WTC11 (cell line): Measurements from ENCODE around the gene POMT1. TPM values are rescaled to one million over a fixed set of nuclear protein-coding genes. Genes with fewer than 3 reads are reported as not detected.

ENCODE experiments used
- ATAC-seq: fragments of 200-7000 bp; cut with Tn5 transposase; 2 replicates; pipeline ENCODE4 v1.10.0; 2021; ENCODE audit warnings: mild to moderate bottlenecking, moderate library complexity
- CTCF ChIA-PET: fragments of 300-600 bp; sonication (Branson Sonifier 250); formaldehyde crosslinking; loops from one replicate; lab custom pipeline; 2021; ENCODE audit warnings: antibody characterized with exemption; lab: Charles Lee
- POLR2A ChIA-PET: fragments of 350-600 bp; sonication (Branson Sonifier 250); formaldehyde crosslinking; loops from one replicate; lab custom pipeline; 2021; ENCODE audit warnings: antibody characterized with exemption; lab: Charles Lee
- DNase-seq: peaks from one replicate; pipeline ENCODE4 v3.0.0; 2021; ENCODE audit warnings: low spot score
- H3K27ac Mint-ChIP-seq: 2 replicates; pipeline ENCODE4 v1.8.0; 2021; ENCODE audit warnings: mixed read lengths
- H3K27me3 Mint-ChIP-seq: 2 replicates; pipeline ENCODE4 v1.8.0; 2021; ENCODE audit warnings: low read depth, mild to moderate bottlenecking, moderate library complexity, mixed read lengths
- H3K36me3 Mint-ChIP-seq: 2 replicates; pipeline ENCODE4 v1.8.0; 2021; ENCODE audit warnings: mixed read lengths
- H3K4me1 Mint-ChIP-seq: 2 replicates; pipeline ENCODE4 v1.8.0; 2022; ENCODE audit warnings: mixed read lengths
- H3K4me3 Mint-ChIP-seq: 2 replicates; pipeline ENCODE4 v1.8.0; 2021; ENCODE audit warnings: mild to moderate bottlenecking, moderate library complexity, mixed read lengths
- H3K9me3 Mint-ChIP-seq: 2 replicates; pipeline ENCODE4 v1.8.0; 2021; ENCODE audit warnings: mixed read lengths
- ATF6 ChIP-seq: sonication (generic); formaldehyde crosslinking; IDR thresholded peaks from 2 replicates; pipeline ENCODE4 v1.8.1; 2023; ENCODE audit warnings: mild to moderate bottlenecking, missing genetic modification reagents
- CBFB ChIP-seq: sonication (generic); formaldehyde crosslinking; IDR thresholded peaks from 2 replicates; pipeline ENCODE4 v1.8.1; 2022; ENCODE audit warnings: mild to moderate bottlenecking, low read depth, missing genetic modification reagents
- ESRRA ChIP-seq: sonication (generic); formaldehyde crosslinking; IDR thresholded peaks from 2 replicates; pipeline ENCODE4 v1.8.1; 2022; ENCODE audit warnings: mild to moderate bottlenecking, missing genetic modification reagents, borderline replicate concordance
- FOXP1 ChIP-seq: sonication (generic); formaldehyde crosslinking; IDR thresholded peaks from 2 replicates; pipeline ENCODE4 v1.8.0; 2022; ENCODE audit warnings: missing genetic modification reagents, mild to moderate bottlenecking, moderate library complexity, borderline replicate concordance
- GRHL2 ChIP-seq: fragments of 250-450 bp; sonication (Bioruptor Pico); IDR thresholded peaks from 2 replicates; pipeline ENCODE4 v1.8.0; 2022; ENCODE audit warnings: mild to moderate bottlenecking, moderate library complexity; ENCODE audit not compliant: insufficient replicate concordance, severe bottlenecking
- GTF2I ChIP-seq: fragments of 250-450 bp; sonication (Bioruptor Pico); conservative IDR thresholded peaks from 2 replicates; pipeline ENCODE4 v1.4.0; 2021; ENCODE audit warnings: mild to moderate bottlenecking
- HMGXB4 ChIP-seq: sonication (generic); formaldehyde crosslinking; IDR thresholded peaks from 2 replicates; pipeline ENCODE4 v1.8.1; 2023; ENCODE audit warnings: mild to moderate bottlenecking, moderate library complexity, missing genetic modification reagents
- JUN ChIP-seq: sonication (generic); formaldehyde crosslinking; IDR thresholded peaks from 2 replicates; pipeline ENCODE4 v1.8.0; 2023; ENCODE audit warnings: mild to moderate bottlenecking, missing genetic modification reagents
- MXD4 ChIP-seq: fragments of 250-450 bp; sonication (Bioruptor Pico); IDR thresholded peaks from 2 replicates; pipeline ENCODE4 v1.8.0; 2021; ENCODE audit warnings: mild to moderate bottlenecking, moderate library complexity, borderline replicate concordance
- NR1H2 ChIP-seq: sonication (generic); formaldehyde crosslinking; IDR thresholded peaks from 2 replicates; pipeline ENCODE4 v1.9.0; 2021; ENCODE audit warnings: mild to moderate bottlenecking, moderate library complexity, missing genetic modification reagents
- NR2C2 ChIP-seq: sonication (generic); formaldehyde crosslinking; IDR thresholded peaks from 2 replicates; pipeline ENCODE4 v1.8.0; 2022; ENCODE audit warnings: mild to moderate bottlenecking, missing genetic modification reagents
- OVOL2 ChIP-seq: fragments of 250-450 bp; sonication (Bioruptor Pico); IDR thresholded peaks from 2 replicates; pipeline ENCODE4 v1.9.0; 2021; ENCODE audit warnings: mild to moderate bottlenecking, borderline replicate concordance
- RORB ChIP-seq: fragments of 250-450 bp; sonication (Bioruptor Pico); IDR thresholded peaks from 2 replicates; pipeline ENCODE4 v1.9.0; 2021; ENCODE audit warnings: mild to moderate bottlenecking
- SP1 ChIP-seq: sonication (generic); formaldehyde crosslinking; conservative IDR thresholded peaks from 2 replicates; pipeline ENCODE4 v1.8.1; 2022; ENCODE audit warnings: missing genetic modification reagents
- ZNF138 ChIP-seq: sonication (generic); formaldehyde crosslinking; conservative IDR thresholded peaks from 2 replicates; pipeline ENCODE4 v1.8.1; 2022; ENCODE audit warnings: mild to moderate bottlenecking, moderate library complexity, missing genetic modification reagents
- ZNF317 ChIP-seq: sonication (generic); formaldehyde crosslinking; IDR thresholded peaks from 2 replicates; pipeline ENCODE4 v1.8.1; 2023; ENCODE audit warnings: low read depth, mild to moderate bottlenecking, moderate library complexity, missing genetic modification reagents, borderline replicate concordance
- ZNF512 ChIP-seq: sonication (generic); formaldehyde crosslinking; IDR thresholded peaks from 2 replicates; pipeline ENCODE4 v1.8.1; 2022; ENCODE audit warnings: missing genetic modification reagents, borderline replicate concordance
- ZSCAN18 ChIP-seq: fragments of 250-450 bp; sonication (Bioruptor Pico); IDR thresholded peaks from 2 replicates; pipeline ENCODE4 v2.1.2; 2022; ENCODE audit warnings: mild to moderate bottlenecking, moderate library complexity
- total RNA-seq: library from RNA; stranded (reverse); gene quantifications from 3 replicates; pipeline ENCODE4 v1.2.3, GENCODE V29; 2021
- TF ChIP-seq, protein P1 (sequence below): fragments of 250-450 bp; sonication (Bioruptor Pico); IDR thresholded peaks from 2 replicates; pipeline ENCODE4 v1.9.0; 2021; ENCODE audit warnings: mild to moderate bottlenecking, borderline replicate concordance
- TF ChIP-seq, protein P2 (sequence below): fragments of 250-450 bp; sonication (Bioruptor Pico); IDR thresholded peaks from 2 replicates; pipeline ENCODE4 v1.9.0; 2021; ENCODE audit warnings: mild to moderate bottlenecking
- TF ChIP-seq, protein P3 (sequence below): sonication (generic); formaldehyde crosslinking; conservative IDR thresholded peaks from 2 replicates; pipeline ENCODE4 v1.8.1; 2023; ENCODE audit warnings: mild to moderate bottlenecking, low read depth, missing genetic modification reagents, moderate library complexity

Gene POMT1
- total RNA-seq, 1 experiment from 2014 or later: 36.2 TPM

DNA sequence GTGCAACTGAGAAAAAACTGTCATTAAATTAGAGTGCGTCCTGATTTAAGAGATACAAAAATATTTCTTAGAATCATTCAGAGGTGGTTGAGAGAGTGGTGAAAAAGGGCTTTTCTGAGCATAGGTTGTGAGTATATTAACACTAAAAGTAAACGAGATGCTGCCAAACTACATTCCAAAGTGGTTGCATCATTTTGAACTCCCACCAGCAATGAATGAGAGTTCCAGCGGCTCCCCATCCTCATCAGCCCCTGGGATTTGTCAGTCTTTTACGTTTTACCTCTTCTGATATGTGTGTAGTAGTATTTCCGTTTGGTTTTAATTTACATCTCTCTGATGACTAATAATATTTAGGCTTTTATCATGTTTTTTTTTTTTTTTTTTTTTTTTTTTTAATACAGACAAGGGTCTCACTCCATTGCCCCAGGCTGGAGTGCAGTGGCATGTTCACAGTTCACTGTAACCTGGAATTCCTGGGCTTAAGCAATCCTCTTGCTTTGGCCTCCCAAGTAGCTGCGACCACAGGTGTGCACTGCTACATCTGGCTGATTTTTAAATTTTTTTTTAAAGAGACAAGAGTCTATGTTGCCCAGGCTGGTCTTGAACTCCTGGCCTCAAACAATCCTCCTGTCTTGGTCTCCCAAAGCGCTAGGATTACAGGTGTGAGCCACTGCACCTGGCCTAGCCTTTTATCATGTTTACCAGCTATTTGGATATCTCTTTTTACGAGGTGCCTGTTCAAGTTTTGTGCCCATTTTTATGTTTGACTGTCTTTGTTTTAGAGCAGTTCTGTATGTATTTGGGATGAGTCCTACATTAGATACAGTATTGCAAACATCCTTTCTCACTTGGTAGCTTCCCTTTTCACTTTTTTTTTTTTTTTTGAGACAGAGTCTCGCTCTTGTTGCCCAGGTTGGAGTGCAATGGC lies 59.6 kb downstream of the POMT1 start (continued):
- TF ChIP-seq ZNF138 (CRISPR knock-in tag): no peak
- no peak for TF ChIP-seq ESRRA
- TF ChIP-seq GTF2I: no peak
- TF ChIP-seq ZNF317 (CRISPR knock-in tag): peak; percentile 90
- TF ChIP-seq CBFB: no peak
- no peak for TF ChIP-seq GRHL2
- no peak for TF ChIP-seq NR2C2
- TF ChIP-seq OVOL2: no peak
- TF ChIP-seq MXD4 (CRISPR knock-in tag): no peak
- TF ChIP-seq JUN: no peak
- TF ChIP-seq, protein P1, sequence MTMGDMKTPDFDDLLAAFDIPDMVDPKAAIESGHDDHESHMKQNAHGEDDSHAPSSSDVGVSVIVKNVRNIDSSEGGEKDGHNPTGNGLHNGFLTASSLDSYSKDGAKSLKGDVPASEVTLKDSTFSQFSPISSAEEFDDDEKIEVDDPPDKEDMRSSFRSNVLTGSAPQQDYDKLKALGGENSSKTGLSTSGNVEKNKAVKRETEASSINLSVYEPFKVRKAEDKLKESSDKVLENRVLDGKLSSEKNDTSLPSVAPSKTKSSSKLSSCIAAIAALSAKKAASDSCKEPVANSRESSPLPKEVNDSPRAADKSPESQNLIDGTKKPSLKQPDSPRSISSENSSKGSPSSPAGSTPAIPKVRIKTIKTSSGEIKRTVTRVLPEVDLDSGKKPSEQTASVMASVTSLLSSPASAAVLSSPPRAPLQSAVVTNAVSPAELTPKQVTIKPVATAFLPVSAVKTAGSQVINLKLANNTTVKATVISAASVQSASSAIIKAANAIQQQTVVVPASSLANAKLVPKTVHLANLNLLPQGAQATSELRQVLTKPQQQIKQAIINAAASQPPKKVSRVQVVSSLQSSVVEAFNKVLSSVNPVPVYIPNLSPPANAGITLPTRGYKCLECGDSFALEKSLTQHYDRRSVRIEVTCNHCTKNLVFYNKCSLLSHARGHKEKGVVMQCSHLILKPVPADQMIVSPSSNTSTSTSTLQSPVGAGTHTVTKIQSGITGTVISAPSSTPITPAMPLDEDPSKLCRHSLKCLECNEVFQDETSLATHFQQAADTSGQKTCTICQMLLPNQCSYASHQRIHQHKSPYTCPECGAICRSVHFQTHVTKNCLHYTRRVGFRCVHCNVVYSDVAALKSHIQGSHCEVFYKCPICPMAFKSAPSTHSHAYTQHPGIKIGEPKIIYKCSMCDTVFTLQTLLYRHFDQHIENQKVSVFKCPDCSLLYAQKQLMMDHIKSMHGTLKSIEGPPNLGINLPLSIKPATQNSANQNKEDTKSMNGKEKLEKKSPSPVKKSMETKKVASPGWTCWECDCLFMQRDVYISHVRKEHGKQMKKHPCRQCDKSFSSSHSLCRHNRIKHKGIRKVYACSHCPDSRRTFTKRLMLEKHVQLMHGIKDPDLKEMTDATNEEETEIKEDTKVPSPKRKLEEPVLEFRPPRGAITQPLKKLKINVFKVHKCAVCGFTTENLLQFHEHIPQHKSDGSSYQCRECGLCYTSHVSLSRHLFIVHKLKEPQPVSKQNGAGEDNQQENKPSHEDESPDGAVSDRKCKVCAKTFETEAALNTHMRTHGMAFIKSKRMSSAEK (CRISPR knock-in tag): no peak

GRCh38 chr9:131565369-131565768 lies 62.7 kb downstream of the POMT1 start:
- Mint-ChIP-seq H3K4me3 (no peak overlapping the region), H3K9me3 (peaks cover 38% of the 10 kb centered on the region), H3K36me3 (peaks cover 11% of the 10 kb centered on the region), H3K4me1 (peaks cover 7% of the 10 kb centered on the region), H3K27me3 (peaks cover 9% of the 10 kb centered on the region), H3K27ac (no peak overlapping the region)
- ChIA-PET CTCF (no interaction called here), POLR2A (no interaction called here)
- DNase-seq: no peak
- ATAC-seq: no peak
- TF ChIP-seq, protein P2, sequence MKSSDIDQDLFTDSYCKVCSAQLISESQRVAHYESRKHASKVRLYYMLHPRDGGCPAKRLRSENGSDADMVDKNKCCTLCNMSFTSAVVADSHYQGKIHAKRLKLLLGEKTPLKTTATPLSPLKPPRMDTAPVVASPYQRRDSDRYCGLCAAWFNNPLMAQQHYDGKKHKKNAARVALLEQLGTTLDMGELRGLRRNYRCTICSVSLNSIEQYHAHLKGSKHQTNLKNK: no peak
- TF ChIP-seq FOXP1 (CRISPR knock-in tag): no peak
- TF ChIP-seq ZSCAN18: no peak
- no peak for TF ChIP-seq ATF6 (CRISPR knock-in tag)
- TF ChIP-seq ZNF317 (CRISPR knock-in tag): no peak
- TF ChIP-seq ESRRA: no peak
- TF ChIP-seq CBFB: no peak
- TF ChIP-seq ZNF512 (CRISPR knock-in tag): no peak
- TF ChIP-seq, protein P3, sequence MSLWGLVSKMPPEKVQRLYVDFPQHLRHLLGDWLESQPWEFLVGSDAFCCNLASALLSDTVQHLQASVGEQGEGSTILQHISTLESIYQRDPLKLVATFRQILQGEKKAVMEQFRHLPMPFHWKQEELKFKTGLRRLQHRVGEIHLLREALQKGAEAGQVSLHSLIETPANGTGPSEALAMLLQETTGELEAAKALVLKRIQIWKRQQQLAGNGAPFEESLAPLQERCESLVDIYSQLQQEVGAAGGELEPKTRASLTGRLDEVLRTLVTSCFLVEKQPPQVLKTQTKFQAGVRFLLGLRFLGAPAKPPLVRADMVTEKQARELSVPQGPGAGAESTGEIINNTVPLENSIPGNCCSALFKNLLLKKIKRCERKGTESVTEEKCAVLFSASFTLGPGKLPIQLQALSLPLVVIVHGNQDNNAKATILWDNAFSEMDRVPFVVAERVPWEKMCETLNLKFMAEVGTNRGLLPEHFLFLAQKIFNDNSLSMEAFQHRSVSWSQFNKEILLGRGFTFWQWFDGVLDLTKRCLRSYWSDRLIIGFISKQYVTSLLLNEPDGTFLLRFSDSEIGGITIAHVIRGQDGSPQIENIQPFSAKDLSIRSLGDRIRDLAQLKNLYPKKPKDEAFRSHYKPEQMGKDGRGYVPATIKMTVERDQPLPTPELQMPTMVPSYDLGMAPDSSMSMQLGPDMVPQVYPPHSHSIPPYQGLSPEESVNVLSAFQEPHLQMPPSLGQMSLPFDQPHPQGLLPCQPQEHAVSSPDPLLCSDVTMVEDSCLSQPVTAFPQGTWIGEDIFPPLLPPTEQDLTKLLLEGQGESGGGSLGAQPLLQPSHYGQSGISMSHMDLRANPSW (CRISPR knock-in tag): no peak
- no peak for TF ChIP-seq SP1 (CRISPR knock-in tag)
- no peak for TF ChIP-seq HMGXB4 (CRISPR knock-in tag)
- TF ChIP-seq RORB (CRISPR knock-in tag): no peak
- TF ChIP-seq NR1H2 (CRISPR knock-in tag): no peak
